HEK293T (cell line): ENCODE measurements around the gene GRID2.

ENCODE experiments used
- CTCF ChIA-PET: fragments of 350-600 bp; formaldehyde crosslinking; extraction: SDS; loops from one replicate; lab custom pipeline; 2021; ENCODE audit warnings: antibody characterized with exemption, inconsistent platforms; lab: Yijun Ruan, JAX
- POLR2A ChIA-PET: fragments of 350-600 bp; formaldehyde crosslinking; extraction: SDS; loops from one replicate; lab custom pipeline; 2020; ENCODE audit warnings: antibody characterized with exemption, inconsistent platforms; lab: Yijun Ruan, JAX
- DNase-seq: peaks from one replicate; pipeline ENCODE4 v3.0.0; 2012; ENCODE audit warnings: mixed read lengths; ENCODE audit errors: extremely low spot score
- ARNT ChIP-seq: fragments of 450-650 bp; IDR thresholded peaks from 2 replicates; pipeline ENCODE4 v1.6.1; 2017; ENCODE audit warnings: mild to moderate bottlenecking
- BHLHE40 ChIP-seq: fragments of 450-650 bp; IDR thresholded peaks from 2 replicates; pipeline ENCODE4 v1.6.1; 2016; ENCODE audit warnings: mild to moderate bottlenecking, moderate library complexity, borderline replicate concordance
- CTBP1 ChIP-seq: fragments of 450-650 bp; IDR thresholded peaks from 2 replicates; pipeline ENCODE4 v1.6.1; 2016; ENCODE audit warnings: borderline replicate concordance
- ELF4 ChIP-seq: fragments of 450-650 bp; IDR thresholded peaks from 2 replicates; pipeline ENCODE4 v1.6.1; 2017; ENCODE audit warnings: antibody characterized with exemption
- FOXA1 ChIP-seq: fragments of 450-650 bp; IDR thresholded peaks from 2 replicates; pipeline ENCODE4 v1.6.1; 2016; ENCODE audit warnings: mild to moderate bottlenecking
- FOXK2 ChIP-seq: fragments of 450-650 bp; IDR thresholded peaks from 2 replicates; pipeline ENCODE4 v1.6.1; 2016; ENCODE audit warnings: mild to moderate bottlenecking
- FOXM1 ChIP-seq: fragments of 450-650 bp; IDR thresholded peaks from 2 replicates; pipeline ENCODE4 v1.6.1; 2017; ENCODE audit warnings: mild to moderate bottlenecking, borderline replicate concordance
- HDGF ChIP-seq: fragments of 450-650 bp; IDR thresholded peaks from 2 replicates; pipeline ENCODE4 v1.6.1; 2017; ENCODE audit warnings: antibody characterized with exemption, borderline replicate concordance
- L3MBTL2 ChIP-seq: fragments of 450-650 bp; conservative IDR thresholded peaks from 2 replicates; pipeline ENCODE4 v1.6.1; 2016; ENCODE audit warnings: mild to moderate bottlenecking
- LEF1 ChIP-seq: fragments of 450-650 bp; IDR thresholded peaks from 2 replicates; pipeline ENCODE4 v1.6.1; 2017; ENCODE audit warnings: mild to moderate bottlenecking, borderline replicate concordance
- NFRKB ChIP-seq: fragments of 450-650 bp; IDR thresholded peaks from 2 replicates; pipeline ENCODE4 v1.6.1; 2016; ENCODE audit warnings: mild to moderate bottlenecking, moderate library complexity
- SP1 ChIP-seq: fragments of 450-650 bp; IDR thresholded peaks from 2 replicates; pipeline ENCODE4 v1.6.1; 2017
- SUZ12 ChIP-seq: fragments of 450-650 bp; IDR thresholded peaks from 2 replicates; pipeline ENCODE4 v1.6.1; 2016; ENCODE audit warnings: mild to moderate bottlenecking
- TARDBP ChIP-seq: fragments of 450-650 bp; IDR thresholded peaks from 2 replicates; pipeline ENCODE4 v1.6.1; 2016
- ZNF384 ChIP-seq: fragments of 450-650 bp; IDR thresholded peaks from 2 replicates; pipeline ENCODE4 v1.6.1; 2016
- TF ChIP-seq, protein P1 (sequence below): fragments of 450-650 bp; IDR thresholded peaks from 2 replicates; pipeline ENCODE4 v1.6.1; 2016

Gene GRID2

DNA sequence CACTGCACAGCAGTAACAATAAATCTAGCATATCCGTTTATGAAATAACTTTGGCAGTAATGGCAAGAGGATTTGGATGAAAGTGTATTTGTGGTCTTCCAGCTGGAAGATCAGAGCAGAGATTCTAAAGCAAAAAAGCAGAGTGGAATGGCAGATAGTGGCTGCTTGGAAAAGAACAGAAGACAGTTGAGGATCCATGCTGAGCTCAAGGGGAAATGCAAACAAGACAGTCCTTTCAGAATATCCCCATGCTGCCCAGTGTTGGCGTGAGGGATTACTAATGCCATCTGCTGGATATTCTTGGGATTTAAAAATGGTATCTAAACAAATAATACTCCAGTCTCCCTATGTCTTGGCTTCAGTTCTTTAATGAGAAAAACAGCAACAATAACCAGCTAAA is 895.7 kb downstream of the GRID2 start:
- ChIA-PET POLR2A (no interaction called here), CTCF (interaction anchor here (0.6 kb wide), 2 partner anchors 41 to 43 kb away, joined by 3 read pairs; no protein-coding TSS in a partner anchor)
- peak; percentile 56 for DNase-seq
- TF ChIP-seq CTBP1 (no peak), ELF4 (no peak)

DNA sequence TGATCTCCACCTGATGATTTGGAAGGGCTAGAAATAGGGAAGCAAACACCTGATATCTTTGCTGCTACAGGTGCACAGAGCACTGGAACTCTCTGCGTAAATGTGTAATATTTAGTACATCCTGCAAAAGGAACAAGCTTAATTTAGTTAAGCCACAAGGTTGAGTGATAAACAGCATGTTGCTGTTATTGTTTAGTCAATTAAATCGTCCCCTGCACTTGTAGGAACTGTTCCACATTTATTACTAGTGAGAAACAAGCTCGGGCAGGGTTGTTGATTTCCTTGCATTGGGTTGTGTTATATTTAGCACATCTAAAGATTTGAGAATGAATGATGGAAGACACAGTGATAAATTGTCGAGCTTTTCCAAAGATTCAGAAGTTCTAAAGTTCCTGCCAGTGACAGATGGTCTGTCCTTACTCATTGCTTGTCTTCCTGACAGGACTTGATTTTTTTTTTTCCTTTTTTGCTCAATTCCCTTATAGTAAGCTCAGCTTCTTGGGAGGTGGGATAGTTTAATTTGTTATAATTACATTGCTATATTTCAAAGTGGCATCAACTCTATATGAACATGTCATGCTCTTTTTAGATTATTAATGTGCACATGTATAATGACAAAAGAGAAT is 897.8 kb downstream of the GRID2 start:
- no peak for TF ChIP-seq ZNF384
- TF ChIP-seq FOXA1, result no peak
- TF ChIP-seq LEF1, result no peak
- TF ChIP-seq SUZ12, result no peak
- TF ChIP-seq NFRKB, result no peak
- TF ChIP-seq ARNT, result no peak
- no peak for TF ChIP-seq L3MBTL2
- TF ChIP-seq FOXK2, result no peak
- TF ChIP-seq ELF4, result no peak
- no peak for TF ChIP-seq SP1
- TF ChIP-seq, protein P1, sequence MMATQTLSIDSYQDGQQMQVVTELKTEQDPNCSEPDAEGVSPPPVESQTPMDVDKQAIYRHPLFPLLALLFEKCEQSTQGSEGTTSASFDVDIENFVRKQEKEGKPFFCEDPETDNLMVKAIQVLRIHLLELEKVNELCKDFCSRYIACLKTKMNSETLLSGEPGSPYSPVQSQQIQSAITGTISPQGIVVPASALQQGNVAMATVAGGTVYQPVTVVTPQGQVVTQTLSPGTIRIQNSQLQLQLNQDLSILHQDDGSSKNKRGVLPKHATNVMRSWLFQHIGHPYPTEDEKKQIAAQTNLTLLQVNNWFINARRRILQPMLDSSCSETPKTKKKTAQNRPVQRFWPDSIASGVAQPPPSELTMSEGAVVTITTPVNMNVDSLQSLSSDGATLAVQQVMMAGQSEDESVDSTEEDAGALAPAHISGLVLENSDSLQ, result no peak
- TF ChIP-seq CTBP1, result no peak
- no peak for TF ChIP-seq FOXM1
- no peak for TF ChIP-seq BHLHE40
- TF ChIP-seq TARDBP, result no peak
- no peak for TF ChIP-seq HDGF
- ChIA-PET POLR2A (no interaction called here), CTCF (no interaction called here)
- DNase-seq, result no peak

DNA sequence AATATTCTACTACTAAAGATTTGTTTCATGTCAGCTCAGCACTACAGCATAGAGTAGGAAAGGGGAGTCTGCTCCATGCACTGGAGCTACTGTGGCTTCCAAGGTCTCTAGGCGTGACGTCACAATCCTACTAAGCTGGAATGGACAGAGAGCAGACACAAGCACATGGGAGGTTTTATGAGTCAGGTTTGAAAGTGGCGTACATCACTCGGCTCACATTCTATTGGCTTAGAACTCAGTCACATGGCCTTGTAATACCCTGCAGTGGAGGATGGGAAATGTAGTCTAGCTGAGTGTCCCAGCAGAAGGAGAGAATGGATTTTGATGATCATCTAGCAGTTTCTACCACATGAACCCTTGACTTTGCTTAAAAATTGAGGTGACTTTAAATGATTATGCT is 899.9 kb downstream of the GRID2 start:
- 0 out of 2 replicates have a peak, but pooled peaks have one; percentile 33 for TF ChIP-seq L3MBTL2
- no peak for TF ChIP-seq FOXK2
- ChIA-PET POLR2A (no interaction called here), CTCF (no interaction called here)
- DNase-seq, result peak; percentile 6

DNA sequence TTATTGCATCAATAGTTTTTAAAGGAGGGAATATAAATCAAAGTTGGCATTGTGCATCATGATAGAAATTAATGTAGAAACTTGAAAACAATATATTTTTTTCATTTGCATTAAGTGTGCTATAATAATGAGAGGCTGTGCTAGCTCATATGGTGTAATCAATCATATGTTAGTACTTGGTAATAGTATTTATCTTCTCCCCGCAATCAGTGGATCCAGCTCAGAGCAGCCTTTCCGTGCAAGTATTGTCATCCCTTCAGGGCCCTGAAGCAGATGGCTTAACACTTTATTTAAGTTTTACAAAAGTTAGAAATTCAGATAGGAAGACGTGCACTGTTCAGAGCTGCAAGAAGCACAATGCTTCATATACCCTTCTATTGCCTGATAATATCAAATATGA is 908.5 kb downstream of the GRID2 start:
- TF ChIP-seq FOXA1 (no peak), BHLHE40 (no peak), TARDBP (no peak), NFRKB (no peak), ELF4 (no peak), CTBP1 (no peak), ARNT (no peak), SUZ12 (no peak), FOXM1 (no peak), ZNF384 (no peak), SP1 (no peak), L3MBTL2 (no peak), LEF1 (no peak), FOXK2 (no peak), HDGF (no peak)
- TF ChIP-seq, protein P1, result no peak
- ChIA-PET CTCF (no interaction called here), POLR2A (no interaction called here)
- DNase-seq, result no peak

DNA sequence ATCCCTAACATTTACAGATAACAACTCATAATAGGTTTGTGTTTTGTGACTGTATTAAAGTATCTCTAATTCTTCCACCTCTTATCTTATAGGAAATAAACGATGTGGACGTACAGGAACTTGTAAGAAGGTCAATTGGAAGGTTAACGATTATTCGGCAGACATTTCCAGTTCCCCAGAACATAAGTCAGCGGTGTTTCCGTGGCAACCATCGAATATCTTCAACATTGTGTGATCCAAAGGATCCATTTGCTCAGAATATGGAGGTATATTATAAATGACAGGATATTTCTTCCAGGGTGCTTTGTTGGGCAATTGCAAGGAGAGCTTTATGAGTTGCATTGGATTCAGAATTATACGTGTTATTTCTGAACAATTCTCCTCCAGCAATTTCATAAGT is 912.9 kb downstream of the GRID2 start:
- ChIA-PET POLR2A (no interaction called here), CTCF (no interaction called here)
- DNase-seq, result no peak
- TF ChIP-seq, protein P1, result no peak
- TF ChIP-seq SUZ12, result no peak
- TF ChIP-seq NFRKB, result no peak
- TF ChIP-seq FOXA1, result no peak
- TF ChIP-seq ARNT, result no peak
- TF ChIP-seq L3MBTL2, result no peak
- TF ChIP-seq HDGF, result no peak
- TF ChIP-seq LEF1, result no peak
- no peak for TF ChIP-seq FOXM1
- no peak for TF ChIP-seq CTBP1
- no peak for TF ChIP-seq SP1
- TF ChIP-seq TARDBP, result no peak
- TF ChIP-seq ELF4, result no peak
- TF ChIP-seq ZNF384, result no peak
- TF ChIP-seq BHLHE40, result no peak
- TF ChIP-seq FOXK2, result no peak

DNA sequence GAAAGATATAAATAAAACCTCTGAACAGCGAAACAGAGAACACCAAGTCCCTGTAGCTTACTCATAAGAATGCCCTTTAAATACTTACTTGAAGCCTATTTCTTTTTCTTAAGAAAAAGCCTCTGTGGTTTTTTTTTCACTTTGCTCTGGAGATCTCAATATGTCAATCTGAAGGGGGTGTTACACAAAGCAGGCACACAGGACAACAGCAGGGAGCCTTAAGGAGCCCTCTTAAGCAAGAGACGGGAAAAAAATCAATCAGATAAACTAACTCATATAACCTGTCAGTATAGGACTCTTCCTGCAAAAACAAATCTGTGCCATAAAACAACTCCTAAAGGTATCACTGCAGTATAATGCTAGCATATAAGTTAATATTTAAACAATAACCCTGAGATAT is 913.7 kb downstream of the GRID2 start:
- CTCF ChIA-PET, result no interaction called here
- TF ChIP-seq, protein P1, result peak; percentile 74
- no peak for TF ChIP-seq L3MBTL2
- peak; percentile 14 for DNase-seq
- POLR2A ChIA-PET, result no interaction called here
